HCT116 (cell line): ENCODE data around the gene TMSB10. TPM values are rescaled to one million over a fixed set of nuclear protein-coding genes. Genes with fewer than 3 reads are reported as not detected.
"Not testable (repeated sequence)": the region's sequence is repeated elsewhere in the genome, so short reads cannot be mapped to it uniquely, and the experiment has no call there.

Experiments used
- ATAC-seq: fragments of 200-7000 bp; cut with Tn5 transposase; 2 replicates; pipeline ENCODE4 v1.9.1; 2020; ENCODE audit warnings: mild to moderate bottlenecking, moderate library complexity
- BruUV-seq: library from RNA; stranded (reverse); fragments of 400-500 nt; replicated peaks from 2 replicates; lab custom pipeline; 2021; lab: Mats Ljungman, UMichigan
- CTCF ChIA-PET: fragments of 300-600 bp; sonication (Branson Sonifier 250); formaldehyde crosslinking; loops from one replicate; lab custom pipeline; 2021; ENCODE audit warnings: antibody characterized with exemption; lab: Charles Lee
- POLR2A ChIA-PET: fragments of 300-600, 350-600 bp; sonication (Branson Sonifier 250); formaldehyde crosslinking; loops from one replicate; lab custom pipeline; 2021; ENCODE audit warnings: antibody characterized with exemption; lab: Charles Lee
- RAD21 ChIA-PET, 2 experiments: fragments of 300-600 bp; sonication (Branson Sonifier 250); formaldehyde crosslinking; loops; one replicate each; lab custom pipeline; 2023; ENCODE audit warnings: low total read pairs in 2 of 2; ENCODE audit not compliant: uncharacterized antibody in 2 of 2, unreplicated experiment in 2 of 2, low non-redundant PET in 1 of 2; lab: Charles Lee
- DNase-seq: peaks from one replicate; pipeline ENCODE4 v3.0.0-alpha.2; 2010; ENCODE audit warnings: low read depth, low spot score
- H2AFZ ChIP-seq: fragments of 200-600 bp; shearing (Covaris generic), sonication (generic); 2 replicates; pipeline ENCODE4 v1.6.1; 2017; ENCODE audit warnings: low read depth, mixed run types, mixed read lengths, antibody characterized with exemption, low read length; ENCODE audit not compliant: poor library complexity, severe bottlenecking
- H3K27ac ChIP-seq: 2 replicates; pipeline ENCODE4 v1.5.1; 2012; ENCODE audit warnings: low read depth, low read length
- H3K27me3 ChIP-seq: fragments of 200-600 bp; sonication (generic); 2 replicates; pipeline ENCODE4 v1.6.1; 2016; ENCODE audit warnings: mixed run types, low read length, mixed read lengths; ENCODE audit not compliant: insufficient read depth
- H3K36me3 ChIP-seq, 2 experiments: fragments of 200-500 bp in 1 of 2; fragments of 200-600 bp in 1 of 2; sonication (Bioruptor generic) in 1 of 2; sonication (generic) in 1 of 2; 2 replicates each; pipeline versions ENCODE4 v1.5.1 to v1.6.1; 2014 to 2016; ENCODE audit warnings: low read length in 2 of 2, inconsistent platforms in 1 of 2, mixed read lengths in 1 of 2, mixed run types in 1 of 2; ENCODE audit not compliant: insufficient read depth in 2 of 2, control insufficient read depth in 1 of 2
- H3K4me1 ChIP-seq, 2 experiments: fragments of 200-600 bp in 1 of 2; sonication (generic) in 1 of 2; 2 replicates each; pipeline versions ENCODE4 v1.5.1 to v1.6.1; 2012 to 2017; ENCODE audit warnings: low read length in 2 of 2, inconsistent platforms in 1 of 2, mild to moderate bottlenecking in 1 of 2, mixed read lengths in 1 of 2, mixed run types in 1 of 2, moderate library complexity in 1 of 2; ENCODE audit not compliant: insufficient read depth in 2 of 2, control insufficient read depth in 1 of 2
- H3K4me2 ChIP-seq: fragments of 200-600 bp; sonication (generic); 2 replicates; pipeline ENCODE4 v1.6.1; 2017; ENCODE audit warnings: mixed run types, low read length, mixed read lengths
- H3K4me3 ChIP-seq, 2 experiments: fragments of 200-600 bp in 1 of 2; sonication (generic) in 1 of 2; replicated peaks in 1 of 2; 2 replicates each; pipeline ENCODE4 v1.5.1; 2011 to 2016; ENCODE audit warnings: low read length in 2 of 2, control low read depth in 1 of 2, low read depth in 1 of 2, mild to moderate bottlenecking in 1 of 2, mixed read lengths in 1 of 2, mixed run types in 1 of 2
- H3K79me2 ChIP-seq: fragments of 200-600 bp; sonication (generic); 2 replicates; pipeline ENCODE4 v1.6.1; 2017; ENCODE audit warnings: mild to moderate bottlenecking, mixed run types, low read length, moderate library complexity, mixed read lengths; ENCODE audit not compliant: insufficient read depth
- H3K9ac ChIP-seq: fragments of 200-600 bp; sonication (generic); 2 replicates; pipeline ENCODE4 v1.6.1; 2016; ENCODE audit warnings: low read length, mixed read lengths
- H3K9me2 ChIP-seq: fragments of 200-600 bp; sonication (generic), shearing (Covaris generic); 2 replicates; pipeline ENCODE4 v1.6.1; 2017; ENCODE audit warnings: mixed run types, mild to moderate bottlenecking, moderate library complexity; ENCODE audit not compliant: insufficient read depth
- H3K9me3 ChIP-seq, 2 experiments: fragments of 200-500 bp in 1 of 2; fragments of 200-600 bp in 1 of 2; sonication (Bioruptor generic) in 1 of 2; sonication (generic) in 1 of 2; 2 replicates each; pipeline ENCODE4 v1.6.1; 2014 to 2017; ENCODE audit warnings: low read length in 2 of 2, mixed read lengths in 2 of 2, inconsistent platforms in 1 of 2, low read depth in 1 of 2, mild to moderate bottlenecking in 1 of 2, mixed run types in 1 of 2, moderate library complexity in 1 of 2; ENCODE audit not compliant: control insufficient read depth in 1 of 2, insufficient read depth in 1 of 2
- H4K20me1 ChIP-seq: fragments of 200-600 bp; sonication (generic), shearing (Covaris generic); 2 replicates; pipeline ENCODE4 v1.6.1; 2017; ENCODE audit warnings: mixed run types, mild to moderate bottlenecking, moderate library complexity; ENCODE audit not compliant: insufficient read depth
- CBX3 ChIP-seq: IDR thresholded peaks from 2 replicates; pipeline ENCODE4 v1.6.1; 2012; ENCODE audit warnings: low read depth
- CEBPB ChIP-seq: IDR thresholded peaks from 2 replicates; pipeline ENCODE4 v1.6.1; 2012; ENCODE audit warnings: low read depth
- EGR1 ChIP-seq: IDR thresholded peaks from 2 replicates; pipeline ENCODE4 v1.6.1; 2012; ENCODE audit warnings: low read depth
- ELF1 ChIP-seq: IDR thresholded peaks from 2 replicates; pipeline ENCODE4 v1.6.1; 2012; ENCODE audit warnings: low read depth, borderline replicate concordance
- EZH2phosphoT487 ChIP-seq: fragments of 200-600 bp; IDR thresholded peaks from 2 replicates; pipeline ENCODE4 v1.6.1; 2018; ENCODE audit warnings: antibody characterized with exemption, borderline replicate concordance
- JUND ChIP-seq: IDR thresholded peaks from 2 replicates; pipeline ENCODE4 v1.6.1; 2012
- POLR2A ChIP-seq: IDR thresholded peaks from 2 replicates; pipeline ENCODE4 v1.7.0; 2011; ENCODE audit warnings: borderline replicate concordance; ENCODE audit not compliant: insufficient read depth, insufficient read length; ENCODE audit errors: extremely low read depth
- RAD21 ChIP-seq: IDR thresholded peaks from 2 replicates; pipeline ENCODE4 v1.6.1; 2012; ENCODE audit warnings: low read depth, mild to moderate bottlenecking
- SP1 ChIP-seq: IDR thresholded peaks from 2 replicates; pipeline ENCODE4 v1.6.1; 2012; ENCODE audit warnings: low read depth
- SRF ChIP-seq: IDR thresholded peaks from 2 replicates; pipeline ENCODE4 v1.6.1; 2012; ENCODE audit warnings: low read depth
- TCF7L2 ChIP-seq: IDR thresholded peaks from 2 replicates; pipeline ENCODE4 v1.7.0; 2011; ENCODE audit warnings: borderline replicate concordance, inconsistent platforms; ENCODE audit not compliant: insufficient read depth, insufficient read length; ENCODE audit errors: extremely low read depth
- intact Hi-C: fragments of 100-400 bp; cut with micrococcal nuclease; formaldehyde crosslinking; loops from 2 replicates; pipeline ENCODE4 v1.10.0; 2022
- total RNA-seq: library from RNA; stranded (reverse); gene quantifications from one replicate; pipeline ENCODE4 v1.2.1, GENCODE V29; 2021; ENCODE audit not compliant: unreplicated experiment
- TF ChIP-seq, protein P1 (sequence below): IDR thresholded peaks from 2 replicates; pipeline ENCODE4 v1.6.1; 2012

TMSB10 gene
- total RNA-seq, 1 experiment from 2014 or later, result 2,677 TPM

DNA sequence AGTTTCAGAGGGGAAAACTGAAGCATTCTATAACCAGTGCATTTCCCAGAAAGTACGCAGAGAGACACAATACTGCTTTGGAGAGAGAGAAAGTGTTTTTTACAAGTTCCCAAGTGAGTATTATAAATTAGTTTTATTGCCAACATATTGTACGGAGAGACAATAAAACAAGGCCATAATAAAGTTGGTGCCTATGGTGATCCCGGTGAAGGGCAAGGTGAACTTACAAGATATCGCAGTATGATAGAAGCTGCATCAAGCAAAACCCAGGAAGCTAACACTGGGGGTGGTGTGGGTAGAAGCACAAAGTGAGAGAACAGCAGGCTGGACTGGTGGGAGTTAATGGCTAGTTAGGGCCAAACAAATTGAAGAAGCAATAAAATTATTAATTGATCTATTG is 7.5 kb downstream of the TMSB10 start:
- H3K36me3 ChIP-seq, result no peaks in the 10 kb centered on the region
- ChIA-PET POLR2A (no interaction called here), RAD21 (no interaction called here), CTCF (interaction anchor here (2.3 kb wide), 1 partner anchor 13 kb away, joined by 8 read pairs; no protein-coding TSS in a partner anchor)
- no peak overlapping the region for H3K27ac ChIP-seq
- no peak overlapping the region for H3K4me3 ChIP-seq
- H4K20me1 ChIP-seq, result no peaks in the 10 kb centered on the region
- H3K9ac ChIP-seq, result no peak overlapping the region
- H3K27me3 ChIP-seq, result no peaks in the 10 kb centered on the region
- H3K4me1 ChIP-seq, result peaks cover 6 to 9% of the 10 kb centered on the region in 2 experiments
- H3K9me2 ChIP-seq, result no peaks in the 10 kb centered on the region
- no peaks in the 10 kb centered on the region; a peak in 1 of 4 replicates for H3K9me3 ChIP-seq
- H2AFZ ChIP-seq, result no peak overlapping the region
- H3K79me2 ChIP-seq, result no peaks in the 10 kb centered on the region
- DNase-seq (no peak), ATAC-seq (no peak)
- no TSS peak for BruUV-seq
- TF ChIP-seq SP1 (no peak), EGR1 (no peak), SRF (no peak)
- H3K4me2 ChIP-seq, result no peak overlapping the region
- intact Hi-C loops, result no loop called here

DNA sequence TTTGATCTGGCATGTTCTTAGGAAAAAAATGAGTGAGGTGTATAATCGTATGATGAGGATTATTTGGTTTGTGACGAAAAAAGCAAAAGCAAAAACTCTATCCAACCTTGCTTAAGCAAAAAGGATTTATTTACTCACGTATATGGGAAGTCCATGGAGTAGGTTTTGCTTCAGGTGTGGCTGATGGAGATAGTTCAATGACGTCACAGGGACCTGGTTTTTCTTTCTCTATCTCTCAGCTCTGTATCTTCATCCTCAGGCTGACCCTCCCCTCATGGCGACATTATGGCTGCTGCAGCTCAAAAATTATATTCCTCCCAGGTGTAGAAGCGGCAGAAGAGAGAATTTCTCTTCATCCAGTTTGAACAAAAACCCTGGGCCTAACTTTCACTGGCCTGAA is 8.9 kb downstream of the TMSB10 start:
- H3K9me2 ChIP-seq, result no peaks in the 10 kb centered on the region
- no peak overlapping the region for H3K9ac ChIP-seq
- H4K20me1 ChIP-seq, result no peaks in the 10 kb centered on the region
- H3K4me3 ChIP-seq, result no peak overlapping the region
- H3K79me2 ChIP-seq, result no peaks in the 10 kb centered on the region
- H3K27ac ChIP-seq, result no peak overlapping the region
- H3K36me3 ChIP-seq, result no peaks in the 10 kb centered on the region
- TF ChIP-seq CBX3 (no peak), CEBPB (no peak), JUND (no peak), SRF (no peak), TCF7L2 (no peak), ELF1 (no peak), POLR2A (no peak), EZH2phosphoT487 (no peak), RAD21 (no peak), SP1 (no peak)
- TF ChIP-seq, protein P1, sequence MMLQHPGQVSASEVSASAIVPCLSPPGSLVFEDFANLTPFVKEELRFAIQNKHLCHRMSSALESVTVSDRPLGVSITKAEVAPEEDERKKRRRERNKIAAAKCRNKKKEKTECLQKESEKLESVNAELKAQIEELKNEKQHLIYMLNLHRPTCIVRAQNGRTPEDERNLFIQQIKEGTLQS, result no peak
- POLR2A ChIA-PET, result no interaction called here
- H2AFZ ChIP-seq, result peak overlapping the region; percentile 2
- RAD21 ChIA-PET, result no interaction called here
- intact Hi-C loops, result no loop called here
- peaks cover 10 to 11% of the 10 kb centered on the region in 2 experiments for H3K4me1 ChIP-seq
- DNase-seq (no peak), ATAC-seq (no peak)
- H3K9me3 ChIP-seq, result no peaks in the 10 kb centered on the region; a peak in 1 of 4 replicates
- CTCF ChIA-PET, result interaction anchor here (2.3 kb wide), 1 partner anchor 12 kb away, joined by 8 read pairs; no protein-coding TSS in a partner anchor
- H3K27me3 ChIP-seq, result no peaks in the 10 kb centered on the region
- H3K4me2 ChIP-seq, result no peak overlapping the region
- BruUV-seq, result no TSS peak

DNA sequence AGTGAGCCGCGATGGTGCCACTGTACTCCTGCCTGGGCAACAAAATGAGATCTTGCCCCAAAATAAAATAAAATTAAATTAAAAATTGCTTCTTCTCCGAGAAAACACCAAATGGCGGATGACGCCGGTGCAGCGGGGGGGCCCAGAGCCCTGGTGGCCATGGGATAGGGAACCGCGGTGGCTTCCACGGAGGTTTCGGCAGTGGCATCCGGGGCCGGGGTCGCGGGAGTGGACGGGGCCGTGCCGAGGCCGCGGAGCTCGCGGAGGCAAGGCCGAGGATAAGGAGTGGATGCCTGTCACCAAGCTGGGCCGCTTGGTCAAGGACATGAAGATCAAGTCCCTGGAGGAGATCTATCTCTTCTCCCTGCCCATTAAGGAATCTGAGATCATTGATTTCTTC is 10.2 kb downstream of the TMSB10 start:
- CTCF ChIA-PET, H2AFZ ChIP-seq, H3K4me2 ChIP-seq, H3K9me2 ChIP-seq, RAD21 ChIA-PET, H3K27ac ChIP-seq, H3K36me3 ChIP-seq, intact Hi-C loops, DNase-seq, ATAC-seq, H3K4me3 ChIP-seq, H3K9me3 ChIP-seq, H3K9ac ChIP-seq, BruUV-seq, H3K79me2 ChIP-seq, POLR2A ChIA-PET, H3K27me3 ChIP-seq, H4K20me1 ChIP-seq: not testable (repeated sequence)
- peaks cover 18 to 24% of the 10 kb centered on the region in 2 experiments for H3K4me1 ChIP-seq
